Body of pancreas (tissue), 4 donors: ENCODE measurements around the gene TFIP11.

Source experiments
- CTCF ChIP-seq, 7 experiments: fragments of 450-650 bp in 4 of 7; fragments of 200-600 bp in 3 of 7; sonication (generic) in 3 of 7; IDR thresholded peaks; one replicate each; pipeline ENCODE4 v1.5.1; 2016 to 2019; ENCODE audit warnings: antibody characterized with exemption in 7 of 7
- POLR2A ChIP-seq, 3 donors: fragments of 450-650 bp; IDR thresholded peaks; one replicate each; pipeline ENCODE4 v1.6.1; 2016; ENCODE audit warnings: antibody characterized with exemption in 3 of 3, mild to moderate bottlenecking in 2 of 3

DNA sequence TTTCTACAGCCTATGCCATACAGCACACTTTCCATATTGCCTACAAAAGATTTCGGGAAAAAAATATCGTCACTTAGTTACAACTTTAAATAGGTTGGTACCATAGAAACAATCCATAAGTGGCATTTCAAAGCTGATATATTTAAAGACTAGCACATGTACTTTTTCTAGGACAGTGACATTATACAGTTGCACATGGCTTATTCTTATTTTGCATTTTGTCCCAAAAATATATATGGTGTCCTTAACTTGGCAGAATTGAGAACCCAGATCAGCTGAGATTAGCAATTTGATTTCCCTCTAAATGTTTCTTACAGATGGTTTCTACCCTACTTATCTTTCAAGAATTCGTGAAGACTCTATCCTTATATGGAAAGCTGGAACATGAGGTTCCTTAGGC, 3.7 kb upstream of the TFIP11 start:
- TF ChIP-seq CTCF (IDR thresholded peaks at IDR 0.05) (no peak), POLR2A (IDR thresholded peaks at IDR 0.05) (no peak)
